ENCODE data around the gene CACNB3. TPM values are rescaled to one million over a fixed set of nuclear protein-coding genes. Genes with fewer than 3 reads are reported as not detected.

The CACNB3 gene
- total and polyA plus RNA-seq, 9 of the 15 experiments (the other 6 are each of a cell fraction or from before 2014, with no cell fraction given) = 0.24 to 2.0 (median 1.5) TPM

DNA sequence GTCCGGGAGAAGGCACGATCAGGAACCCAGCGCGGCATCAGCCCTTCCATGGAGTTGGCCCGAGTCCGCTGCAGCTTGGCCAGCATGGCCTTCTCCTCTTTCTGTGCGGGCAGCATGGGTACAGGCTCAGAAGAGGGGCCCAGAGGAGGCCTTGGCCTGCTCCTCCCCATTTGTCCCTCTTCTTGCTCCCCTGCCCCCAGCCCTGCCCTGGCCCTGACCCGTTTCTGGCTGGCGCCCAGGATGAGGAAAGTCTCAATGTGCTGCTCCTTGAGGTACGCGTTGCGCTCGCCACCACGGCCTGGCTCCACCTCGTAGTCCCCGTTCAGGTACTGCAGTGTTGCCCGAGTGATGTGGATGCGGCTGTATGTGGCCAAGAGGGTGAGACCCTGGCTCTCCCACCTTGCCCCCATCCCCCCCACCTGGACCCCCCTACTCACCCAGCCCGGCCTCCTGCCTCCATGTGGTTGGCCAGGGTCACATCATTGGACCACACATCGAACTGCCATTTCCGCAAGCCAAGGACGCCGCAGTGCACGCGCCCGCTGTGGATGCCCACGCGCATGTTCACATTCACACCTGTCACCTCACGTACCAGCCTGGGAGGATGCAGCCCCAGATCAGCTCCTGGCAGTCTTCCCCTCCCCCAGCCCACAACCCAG lies 42.2 kb upstream of the CACNB3 start (continued):
- TF ChIP-seq, protein P1, sequence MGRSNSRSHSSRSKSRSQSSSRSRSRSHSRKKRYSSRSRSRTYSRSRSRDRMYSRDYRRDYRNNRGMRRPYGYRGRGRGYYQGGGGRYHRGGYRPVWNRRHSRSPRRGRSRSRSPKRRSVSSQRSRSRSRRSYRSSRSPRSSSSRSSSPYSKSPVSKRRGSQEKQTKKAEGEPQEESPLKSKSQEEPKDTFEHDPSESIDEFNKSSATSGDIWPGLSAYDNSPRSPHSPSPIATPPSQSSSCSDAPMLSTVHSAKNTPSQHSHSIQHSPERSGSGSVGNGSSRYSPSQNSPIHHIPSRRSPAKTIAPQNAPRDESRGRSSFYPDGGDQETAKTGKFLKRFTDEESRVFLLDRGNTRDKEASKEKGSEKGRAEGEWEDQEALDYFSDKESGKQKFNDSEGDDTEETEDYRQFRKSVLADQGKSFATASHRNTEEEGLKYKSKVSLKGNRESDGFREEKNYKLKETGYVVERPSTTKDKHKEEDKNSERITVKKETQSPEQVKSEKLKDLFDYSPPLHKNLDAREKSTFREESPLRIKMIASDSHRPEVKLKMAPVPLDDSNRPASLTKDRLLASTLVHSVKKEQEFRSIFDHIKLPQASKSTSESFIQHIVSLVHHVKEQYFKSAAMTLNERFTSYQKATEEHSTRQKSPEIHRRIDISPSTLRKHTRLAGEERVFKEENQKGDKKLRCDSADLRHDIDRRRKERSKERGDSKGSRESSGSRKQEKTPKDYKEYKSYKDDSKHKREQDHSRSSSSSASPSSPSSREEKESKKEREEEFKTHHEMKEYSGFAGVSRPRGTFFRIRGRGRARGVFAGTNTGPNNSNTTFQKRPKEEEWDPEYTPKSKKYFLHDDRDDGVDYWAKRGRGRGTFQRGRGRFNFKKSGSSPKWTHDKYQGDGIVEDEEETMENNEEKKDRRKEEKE (IDR thresholded peaks at IDR 0.05; ENCODE audit: borderline replicate concordance in 1 of 2, control insufficient read depth in 1 of 2, low read depth in 2 of 2, low read length in 1 of 2) = no peak
- TF ChIP-seq TARDBP (IDR thresholded peaks at IDR 0.05) (no peak), RBBP5 (IDR thresholded peaks at IDR 0.05; ENCODE audit: borderline replicate concordance, insufficient read depth, low read length, poor library complexity, severe bottlenecking) (no peak)
- TF ChIP-seq, protein P2, sequence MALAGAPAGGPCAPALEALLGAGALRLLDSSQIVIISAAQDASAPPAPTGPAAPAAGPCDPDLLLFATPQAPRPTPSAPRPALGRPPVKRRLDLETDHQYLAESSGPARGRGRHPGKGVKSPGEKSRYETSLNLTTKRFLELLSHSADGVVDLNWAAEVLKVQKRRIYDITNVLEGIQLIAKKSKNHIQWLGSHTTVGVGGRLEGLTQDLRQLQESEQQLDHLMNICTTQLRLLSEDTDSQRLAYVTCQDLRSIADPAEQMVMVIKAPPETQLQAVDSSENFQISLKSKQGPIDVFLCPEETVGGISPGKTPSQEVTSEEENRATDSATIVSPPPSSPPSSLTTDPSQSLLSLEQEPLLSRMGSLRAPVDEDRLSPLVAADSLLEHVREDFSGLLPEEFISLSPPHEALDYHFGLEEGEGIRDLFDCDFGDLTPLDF (CRISPR knock-in tag; IDR thresholded peaks at IDR 0.05) = no peak

- peaks cover 0 to 6% of the 10 kb centered on the region in 2 experiments; a peak in 2 of 5 replicates for H3K4me1 ChIP-seq (replicated peaks in 1 of 2; ENCODE audit: control insufficient read depth in 2 of 2, insufficient read depth in 2 of 2, low read length in 2 of 2)
- no TSS peak for BruUV-seq (replicated peaks)
- WGBS (ENCODE audit: insufficient coverage, low coverage, missing lambda C conversion rate) = 1% methylated on average over 6 of the region's 6 CpGs
- peaks cover 12% of the 10 kb centered on the region; the same call in 1 of the 2 replicates for H4K20me1 ChIP-seq (replicated peaks; ENCODE audit: control insufficient read depth, insufficient read depth, low read length)
- FAIRE-seq (no peak), DNase-seq (ENCODE audit: extremely low read depth in 1 of 4, low spot score in 3 of 4) (no peak), ATAC-seq (no peak)
- no peak overlapping the region for H2AFZ ChIP-seq (ENCODE audit: low read depth, low read length)
- no peak overlapping the region for H3K9ac ChIP-seq (ENCODE audit: insufficient read depth in 1 of 2, low read depth in 2 of 2, low read length in 2 of 2)
- ChIA-PET POLR2A (no interaction called here), CTCF (ENCODE audit: low intra/inter-chr PET ratio) (no interaction called here)
- H3K9me1 ChIP-seq (ENCODE audit: control insufficient read depth, insufficient read depth, low read length) = no peaks in the 10 kb centered on the region
- H3K27ac ChIP-seq (ENCODE audit: extremely low read depth, low read depth, low read length) = no peak overlapping the region
- no peaks in the 10 kb centered on the region for H3K79me2 ChIP-seq (ENCODE audit: control insufficient read depth, insufficient read depth, low read length)
- in situ Hi-C loops (cut with MboI) (loop anchor here (25.0 kb wide), 1 partner anchor 240 kb away; the partner anchor contains the start of gene OR8S1), intact Hi-C loops (cut with micrococcal nuclease) (no loop called here)
- peaks cover 26 to 84% of the 10 kb centered on the region in 2 experiments; a peak in 4 of 5 replicates for H3K27me3 ChIP-seq (ENCODE audit: control insufficient read depth in 2 of 2, insufficient read depth in 2 of 2, low read length in 2 of 2)
- no peak overlapping the region for H3K4me3 ChIP-seq
- no peak overlapping the region for H3K4me2 ChIP-seq (ENCODE audit: insufficient read depth, low read length)
- no peaks in the 10 kb centered on the region for H3K36me3 ChIP-seq (ENCODE audit: control insufficient read depth, insufficient read depth, low read length)
- no peaks in the 10 kb centered on the region for H3K9me3 ChIP-seq (replicated peaks; ENCODE audit: control insufficient read depth, insufficient read depth, low read depth, low read length)
- TF ChIP-seq BRD4 (IDR thresholded peaks at IDR 0.05) = no peak
- TF ChIP-seq, protein P3, sequence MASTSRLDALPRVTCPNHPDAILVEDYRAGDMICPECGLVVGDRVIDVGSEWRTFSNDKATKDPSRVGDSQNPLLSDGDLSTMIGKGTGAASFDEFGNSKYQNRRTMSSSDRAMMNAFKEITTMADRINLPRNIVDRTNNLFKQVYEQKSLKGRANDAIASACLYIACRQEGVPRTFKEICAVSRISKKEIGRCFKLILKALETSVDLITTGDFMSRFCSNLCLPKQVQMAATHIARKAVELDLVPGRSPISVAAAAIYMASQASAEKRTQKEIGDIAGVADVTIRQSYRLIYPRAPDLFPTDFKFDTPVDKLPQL (IDR thresholded peaks at IDR 0.05; ENCODE audit: extremely low read depth, insufficient read length) = no peak
- TF ChIP-seq RCOR1 (IDR thresholded peaks at IDR 0.05; ENCODE audit: borderline replicate concordance in 1 of 2, low read depth in 2 of 2, low read length in 2 of 2) = no peak
- TF ChIP-seq, protein P4, sequence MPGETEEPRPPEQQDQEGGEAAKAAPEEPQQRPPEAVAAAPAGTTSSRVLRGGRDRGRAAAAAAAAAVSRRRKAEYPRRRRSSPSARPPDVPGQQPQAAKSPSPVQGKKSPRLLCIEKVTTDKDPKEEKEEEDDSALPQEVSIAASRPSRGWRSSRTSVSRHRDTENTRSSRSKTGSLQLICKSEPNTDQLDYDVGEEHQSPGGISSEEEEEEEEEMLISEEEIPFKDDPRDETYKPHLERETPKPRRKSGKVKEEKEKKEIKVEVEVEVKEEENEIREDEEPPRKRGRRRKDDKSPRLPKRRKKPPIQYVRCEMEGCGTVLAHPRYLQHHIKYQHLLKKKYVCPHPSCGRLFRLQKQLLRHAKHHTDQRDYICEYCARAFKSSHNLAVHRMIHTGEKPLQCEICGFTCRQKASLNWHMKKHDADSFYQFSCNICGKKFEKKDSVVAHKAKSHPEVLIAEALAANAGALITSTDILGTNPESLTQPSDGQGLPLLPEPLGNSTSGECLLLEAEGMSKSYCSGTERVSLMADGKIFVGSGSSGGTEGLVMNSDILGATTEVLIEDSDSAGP (CRISPR knock-in tag; IDR thresholded peaks at IDR 0.05) = no peak
- TF ChIP-seq MECOM (CRISPR knock-in tag; IDR thresholded peaks at IDR 0.05) = no peak
- TF ChIP-seq HDAC2 (IDR thresholded peaks at IDR 0.05) = no peak
- TF ChIP-seq KAT2B (IDR thresholded peaks at IDR 0.05; ENCODE audit: low read depth, low read length) = no peak
- no peak for TF ChIP-seq SIN3A (IDR thresholded peaks at IDR 0.05; ENCODE audit: borderline replicate concordance in 2 of 2, control insufficient read depth in 1 of 2, low read depth in 2 of 2, low read length in 2 of 2)
- TF ChIP-seq KDM2B (CRISPR knock-in tag; IDR thresholded peaks at IDR 0.05) = no peak
Measured at GRCh38 chr12:48776956-48777355, 41.3 kb upstream of the CACNB3 start.
